Nephron progenitor cell (in vitro differentiated cells): ENCODE measurements around the gene LGMN.
A peak's percentile ranks its signal among the peaks of the same experiment; 100 is the strongest.

Experiments
- DNase-seq: peaks from one replicate; pipeline ENCODE4 v3.0.0; 2021
- H3K27ac Mint-ChIP-seq: 2 replicates; pipeline ENCODE4 v1.8.0; 2021; ENCODE audit warnings: mild to moderate bottlenecking, moderate library complexity, mixed read lengths
- H3K27me3 Mint-ChIP-seq: 2 replicates; pipeline ENCODE4 v1.8.0; 2021; ENCODE audit warnings: mild to moderate bottlenecking, low read depth, mixed read lengths; ENCODE audit not compliant: poor library complexity
- H3K36me3 Mint-ChIP-seq: 2 replicates; pipeline ENCODE4 v1.8.0; 2021; ENCODE audit warnings: low read depth, mixed read lengths
- H3K4me1 Mint-ChIP-seq: 2 replicates; pipeline ENCODE4 v1.8.0; 2021; ENCODE audit warnings: mixed read lengths
- H3K4me3 Mint-ChIP-seq: 2 replicates; pipeline ENCODE4 v1.8.0; 2021; ENCODE audit warnings: mild to moderate bottlenecking, moderate library complexity, mixed read lengths
- H3K9me3 Mint-ChIP-seq: 2 replicates; pipeline ENCODE4 v1.8.0; 2021; ENCODE audit warnings: mild to moderate bottlenecking, moderate library complexity, mixed read lengths
- CTCF ChIP-seq: fragments of 200-600 bp; sonication (generic); IDR thresholded peaks from 2 replicates; pipeline ENCODE4 v1.5.0; 2021; ENCODE audit warnings: antibody characterized with exemption

The LGMN gene

DNA sequence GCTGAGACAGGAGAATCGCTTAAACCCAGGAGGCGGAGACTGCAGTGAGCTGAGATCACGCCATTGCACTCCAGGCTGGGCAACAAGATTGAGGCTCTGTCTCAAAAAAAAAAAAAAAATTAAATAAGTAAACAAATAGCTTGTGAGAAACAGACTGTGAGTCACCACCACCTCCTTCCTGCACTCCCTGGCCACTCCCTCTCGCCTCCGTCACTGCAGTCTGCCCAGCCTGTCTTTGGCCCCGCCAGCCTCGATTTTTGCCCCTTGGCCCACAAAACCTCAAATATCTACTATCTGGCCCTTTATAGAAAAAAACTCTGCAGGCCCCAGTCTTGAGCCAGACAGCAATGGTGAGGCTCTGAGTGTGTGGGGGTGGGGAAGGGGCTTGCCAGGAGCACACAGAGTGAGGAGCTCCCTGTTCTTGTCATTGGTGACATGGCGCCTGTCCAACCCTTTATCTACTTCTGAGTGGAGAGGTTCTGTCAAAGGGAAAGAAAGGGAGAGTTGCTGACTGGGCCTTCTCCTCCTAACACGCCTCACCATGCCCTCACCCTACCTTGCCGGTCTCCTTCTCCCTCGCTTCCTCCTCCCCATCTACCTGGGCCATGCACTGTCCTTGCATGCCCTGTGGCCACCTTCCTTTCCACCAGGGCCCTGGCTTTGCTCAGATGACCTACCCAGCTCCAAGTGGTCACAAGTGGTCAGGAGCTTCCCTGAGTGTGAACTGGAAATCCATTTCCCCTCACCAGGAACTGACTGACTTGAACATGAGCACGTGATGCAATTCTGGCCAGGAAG lies 22.1 kb downstream of the LGMN start:
- no peak overlapping the region for H3K27ac Mint-ChIP-seq
- peaks cover 5% of the 10 kb centered on the region for H3K27me3 Mint-ChIP-seq
- no peaks in the 10 kb centered on the region for H3K4me1 Mint-ChIP-seq
- DNase-seq, result no peak
- no peak for TF ChIP-seq CTCF
- H3K4me3 Mint-ChIP-seq, result no peak overlapping the region
- peaks cover 14% of the 10 kb centered on the region for H3K9me3 Mint-ChIP-seq
- peaks cover 62% of the 10 kb centered on the region for H3K36me3 Mint-ChIP-seq

DNA sequence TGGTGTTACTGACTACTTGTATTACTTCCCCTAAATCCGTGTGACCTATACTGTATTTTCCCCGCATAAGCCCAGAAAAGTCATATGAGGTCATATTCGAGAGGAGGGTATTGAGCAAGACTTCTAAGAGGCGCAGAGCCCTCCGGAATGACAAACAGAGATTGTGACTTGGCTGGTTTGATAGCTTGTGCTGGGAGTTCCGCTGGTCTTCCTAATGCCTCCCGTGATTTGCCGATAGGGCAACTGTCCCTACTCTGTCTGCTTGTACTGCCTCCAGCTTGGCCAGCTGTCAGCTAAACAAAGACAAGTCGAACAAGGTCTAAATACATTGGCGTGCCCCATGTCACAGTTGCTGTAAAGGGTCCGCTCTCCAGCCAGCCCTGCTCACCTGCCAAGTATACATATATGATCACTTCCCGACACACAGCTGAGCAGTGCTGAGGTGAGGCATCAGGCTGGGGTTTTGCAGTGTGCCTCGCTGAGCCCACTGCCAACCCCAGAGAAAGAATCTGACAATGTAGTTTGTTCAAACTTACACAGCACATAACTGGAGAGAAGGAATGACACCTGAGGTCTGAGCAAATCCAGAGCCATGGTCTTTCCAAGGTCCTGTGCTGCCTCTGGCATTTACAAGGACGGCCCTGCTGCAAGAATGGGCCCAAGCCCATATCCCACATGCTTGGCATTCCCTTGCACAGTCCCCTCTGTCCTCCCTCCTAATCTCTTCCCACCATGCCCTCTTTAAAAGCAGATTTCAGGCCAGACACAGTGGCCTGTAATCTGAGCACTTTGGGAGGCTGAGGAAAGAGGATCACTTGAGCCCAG lies 23.7 kb downstream of the LGMN start:
- peaks cover 6% of the 10 kb centered on the region for H3K4me1 Mint-ChIP-seq
- H3K36me3 Mint-ChIP-seq, result peaks cover 59% of the 10 kb centered on the region
- TF ChIP-seq CTCF, result no peak
- no peak for DNase-seq
- peaks cover 17% of the 10 kb centered on the region for H3K9me3 Mint-ChIP-seq
- H3K27ac Mint-ChIP-seq, result peak overlapping the region; percentile 50
- H3K27me3 Mint-ChIP-seq, result peaks cover 5% of the 10 kb centered on the region
- no peak overlapping the region for H3K4me3 Mint-ChIP-seq

- DNase-seq, result no peak
- Mint-ChIP-seq H3K27me3 (peaks cover 5% of the 10 kb centered on the region), H3K4me1 (peaks cover 27% of the 10 kb centered on the region), H3K4me3 (no peak overlapping the region), H3K36me3 (peaks cover 43% of the 10 kb centered on the region), H3K9me3 (peaks cover 13% of the 10 kb centered on the region), H3K27ac (no peak overlapping the region)
- no peak for TF ChIP-seq CTCF
Observed at GRCh38 chr14:92719890-92720323, 28.5 kb downstream of the LGMN start.

DNA sequence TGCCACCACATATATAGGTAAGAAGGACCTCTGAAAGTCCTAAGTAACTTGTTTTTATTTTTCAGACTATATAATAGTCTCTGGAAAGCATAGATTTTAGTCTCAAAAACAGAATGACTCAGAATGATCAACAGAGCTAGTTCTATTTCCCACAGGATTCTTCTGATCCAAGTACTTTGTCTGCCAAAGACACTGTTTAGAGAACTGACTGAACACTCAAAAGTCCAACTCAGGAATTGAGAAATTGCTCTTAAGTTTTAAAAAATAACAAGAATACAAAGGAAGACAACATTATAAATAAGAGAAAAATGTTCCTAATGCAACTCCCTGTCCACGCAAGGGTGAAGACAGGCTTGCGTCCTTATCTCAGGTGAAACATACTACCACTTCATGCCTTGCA lies 29.0 kb downstream of the LGMN start:
- peaks cover 27% of the 10 kb centered on the region for H3K4me1 Mint-ChIP-seq
- peaks cover 38% of the 10 kb centered on the region for H3K36me3 Mint-ChIP-seq
- no peak for DNase-seq
- H3K9me3 Mint-ChIP-seq, result peaks cover 13% of the 10 kb centered on the region
- H3K27ac Mint-ChIP-seq, result no peak overlapping the region
- peaks cover 5% of the 10 kb centered on the region for H3K27me3 Mint-ChIP-seq
- H3K4me3 Mint-ChIP-seq, result no peak overlapping the region
- TF ChIP-seq CTCF, result no peak

DNA sequence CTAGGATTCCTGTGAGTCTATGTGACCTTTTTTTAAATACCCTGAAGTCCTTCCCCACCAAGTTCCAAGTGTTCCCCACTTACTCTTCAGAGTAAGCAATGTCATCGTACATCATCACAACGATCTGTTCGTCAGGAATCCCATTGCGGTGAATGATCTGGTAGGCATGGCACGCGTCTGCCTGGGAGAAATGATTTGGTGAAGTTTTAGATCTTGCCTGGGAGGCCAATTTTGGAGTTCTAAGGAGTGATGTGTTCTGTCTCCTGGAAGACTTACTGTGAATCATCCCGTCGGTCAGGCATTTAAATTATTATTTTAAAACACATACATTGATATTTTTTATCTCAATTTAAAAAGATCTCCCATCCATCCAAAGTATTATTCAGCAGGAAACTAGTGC lies 29.8 kb downstream of the LGMN start:
- Mint-ChIP-seq H3K4me1 (peaks cover 27% of the 10 kb centered on the region), H3K27ac (no peak overlapping the region), H3K27me3 (peaks cover 5% of the 10 kb centered on the region), H3K9me3 (peaks cover 13% of the 10 kb centered on the region), H3K36me3 (peaks cover 32% of the 10 kb centered on the region), H3K4me3 (no peak overlapping the region)
- no peak for DNase-seq
- TF ChIP-seq CTCF, result no peak
